C4-2B (cell line): Measurements from ENCODE around the gene PFAS.

ENCODE experiments used
- H3K27ac ChIP-seq: fragments of 450-650 bp; 2 replicates; pipeline ENCODE4 v1.5.1; 2017
- CTCF ChIP-seq: fragments of 450-650 bp; conservative IDR thresholded peaks from 2 replicates; pipeline ENCODE4 v1.5.1; 2017; ENCODE audit warnings: mild to moderate bottlenecking
- ZFX ChIP-seq: fragments of 450-650 bp; IDR thresholded peaks from 2 replicates; pipeline ENCODE4 v1.6.1; 2017

PFAS gene

DNA sequence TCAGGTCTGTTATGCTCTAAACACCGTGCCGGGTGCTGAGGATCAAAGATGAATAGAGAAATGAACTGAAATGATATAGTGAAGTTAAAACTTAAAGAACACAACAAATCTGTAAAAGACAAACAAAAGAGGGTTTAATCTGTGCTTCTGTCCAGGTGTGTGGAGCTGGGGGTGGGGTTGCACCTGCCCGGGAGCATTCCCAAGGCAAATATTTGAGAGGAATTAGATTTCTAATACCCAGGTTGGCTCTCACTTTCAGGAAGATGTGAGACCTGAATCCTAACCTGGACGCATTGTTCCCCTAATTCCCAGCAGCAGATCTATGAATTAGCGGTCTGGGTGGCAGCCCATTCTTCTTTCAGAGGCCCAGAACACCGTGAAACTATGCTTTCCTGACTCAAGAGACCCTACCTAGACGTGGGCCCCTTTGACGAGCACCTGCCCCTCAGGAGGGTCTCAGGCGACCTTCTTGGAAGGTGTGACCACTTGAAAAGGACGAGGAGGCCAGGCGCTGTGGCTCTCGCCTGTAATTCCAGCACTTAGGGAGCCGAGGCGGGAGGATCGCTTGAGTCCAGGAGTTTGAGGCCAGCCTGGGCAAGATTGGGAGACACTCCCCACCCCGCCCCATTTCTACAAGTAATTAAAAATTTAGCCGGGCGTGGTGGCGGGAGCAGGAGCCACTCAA is 38.7 kb downstream of the PFAS start:
- peak overlapping the region; percentile 87 for H3K27ac ChIP-seq
- TF ChIP-seq ZFX: no peak
- TF ChIP-seq CTCF: no peak

- H3K27ac ChIP-seq: peak within 1 kb of the TSS; percentile 87
- TF ChIP-seq ZFX (no peak), CTCF (no peak)
Observed at GRCh38 chr17:8288336-8289102, 39.4 kb downstream of the PFAS start, which contains the start of gene RANGRF. RANGRF (plus strand) TSS chr17:8288670; CDS start chr17:8288789, 119 bp downstream.

DNA sequence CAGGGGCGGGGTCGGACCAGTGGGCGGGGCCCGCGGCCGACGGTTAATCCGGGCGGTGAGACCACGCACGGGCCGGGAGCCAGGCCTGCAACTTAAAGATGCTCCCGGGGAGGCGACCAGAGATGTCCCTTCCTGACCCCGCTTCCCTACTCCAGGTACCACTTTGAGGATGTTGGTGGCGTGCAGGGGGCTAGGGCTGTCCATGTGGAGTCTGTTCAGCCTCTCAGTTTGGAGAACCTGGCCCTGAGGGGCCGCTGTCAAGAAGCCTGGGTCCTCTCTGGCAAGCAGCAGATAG is 40.0 kb downstream of the PFAS start:
- TF ChIP-seq CTCF (no peak), ZFX (no peak)
- peak overlapping the region; percentile 87 for H3K27ac ChIP-seq

GRCh38 chr17:8290043-8290442 is 41.0 kb downstream of the PFAS start:
- no peak overlapping the region for H3K27ac ChIP-seq
- TF ChIP-seq ZFX (no peak), CTCF (no peak)

- TF ChIP-seq CTCF (no peak), ZFX (no peak)
- H3K27ac ChIP-seq: no peak overlapping the region
Observed at GRCh38 chr17:8292639-8293395, 43.7 kb downstream of the PFAS start.

DNA sequence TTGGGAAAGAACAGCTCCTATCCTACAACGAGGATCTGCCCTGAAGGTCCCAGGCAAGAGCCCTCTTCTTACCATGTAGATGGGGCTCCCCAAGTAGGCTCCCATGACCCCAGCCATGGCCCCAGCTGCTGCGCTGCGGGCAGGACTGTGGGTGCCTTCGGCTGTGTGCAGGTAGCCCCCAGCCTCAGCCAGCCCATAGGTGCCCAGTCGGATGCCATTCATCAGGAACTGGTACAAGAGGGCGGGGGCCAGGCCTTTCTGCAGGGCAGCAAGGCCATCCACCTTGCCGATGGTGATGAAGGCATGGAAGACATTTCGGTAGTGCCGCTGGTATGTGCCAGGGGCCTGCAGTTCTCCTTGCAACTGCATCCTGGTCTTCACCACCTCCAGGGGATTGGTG is 45.3 kb downstream of the PFAS start:
- TF ChIP-seq CTCF: no peak
- TF ChIP-seq ZFX: no peak

More for the DNA sequence above, 45.3 kb downstream of the PFAS start:
- peak overlapping the region; percentile 81 for H3K27ac ChIP-seq
